Measurements from ENCODE around the gene CBX4. TPM values are rescaled to one million over a fixed set of nuclear protein-coding genes. Genes with fewer than 3 reads are reported as not detected.
A peak's percentile ranks its signal among the peaks of the same experiment; 100 is the strongest.

Gene CBX4
- total RNA-seq, 6 donors from 2014 or later: 17.0 to 33.3 (median 25.0) TPM

GRCh38 chr17:79792984-79793923 lies 46.0 kb downstream of the CBX4 start:
- H3K4me1 ChIP-seq: peaks cover 34 to 65% (median 48%) of the 10 kb centered on the region in 4 donors
- WGBS, 2 donors: 45 to 48% methylated on average over 45 to 63 of the region's 63 CpGs

GRCh38 chr17:79792341-79792871 lies 46.8 kb downstream of the CBX4 start:
- no peaks in the 10 kb centered on the region for H3K9me3 ChIP-seq
- 26 to 34% methylated on average over 21 to 22 of the region's 22 CpGs for WGBS, 2 donors
- peaks cover 28 to 57% (median 41%) of the 10 kb centered on the region in 4 donors for H3K4me1 ChIP-seq
- DNase-seq (no peak), ATAC-seq (ENCODE audit: low FRiP score in 2 of 2) (no peak)
- H3K27me3 ChIP-seq: peaks cover 2 to 48% (median 35%) of the 10 kb centered on the region in 4 donors
- no peak overlapping the region for H3K27ac ChIP-seq
- H3K4me3 ChIP-seq: peak overlapping the region in 2 of 4 donors; percentile 37
- peaks cover 0 to 7% (median 0%) of the 10 kb centered on the region in 4 donors for H3K36me3 ChIP-seq
- TF ChIP-seq POLR2A (IDR thresholded peaks at IDR 0.05) (no peak), EP300 (IDR thresholded peaks at IDR 0.05) (no peak), POLR2AphosphoS5 (IDR thresholded peaks at IDR 0.05) (no peak)
- TF ChIP-seq, protein P1, sequence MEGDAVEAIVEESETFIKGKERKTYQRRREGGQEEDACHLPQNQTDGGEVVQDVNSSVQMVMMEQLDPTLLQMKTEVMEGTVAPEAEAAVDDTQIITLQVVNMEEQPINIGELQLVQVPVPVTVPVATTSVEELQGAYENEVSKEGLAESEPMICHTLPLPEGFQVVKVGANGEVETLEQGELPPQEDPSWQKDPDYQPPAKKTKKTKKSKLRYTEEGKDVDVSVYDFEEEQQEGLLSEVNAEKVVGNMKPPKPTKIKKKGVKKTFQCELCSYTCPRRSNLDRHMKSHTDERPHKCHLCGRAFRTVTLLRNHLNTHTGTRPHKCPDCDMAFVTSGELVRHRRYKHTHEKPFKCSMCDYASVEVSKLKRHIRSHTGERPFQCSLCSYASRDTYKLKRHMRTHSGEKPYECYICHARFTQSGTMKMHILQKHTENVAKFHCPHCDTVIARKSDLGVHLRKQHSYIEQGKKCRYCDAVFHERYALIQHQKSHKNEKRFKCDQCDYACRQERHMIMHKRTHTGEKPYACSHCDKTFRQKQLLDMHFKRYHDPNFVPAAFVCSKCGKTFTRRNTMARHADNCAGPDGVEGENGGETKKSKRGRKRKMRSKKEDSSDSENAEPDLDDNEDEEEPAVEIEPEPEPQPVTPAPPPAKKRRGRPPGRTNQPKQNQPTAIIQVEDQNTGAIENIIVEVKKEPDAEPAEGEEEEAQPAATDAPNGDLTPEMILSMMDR (IDR thresholded peaks at IDR 0.05): no peak

More at GRCh38 chr17:79792984-79793923, 46.0 kb downstream of the CBX4 start:
- peak overlapping the region in 2 of 4 donors; percentile 15 to 55 for H3K27ac ChIP-seq
- TF ChIP-seq POLR2AphosphoS5 (IDR thresholded peaks at IDR 0.05): no peak
- no peak for TF ChIP-seq EP300 (IDR thresholded peaks at IDR 0.05)
- TF ChIP-seq, protein P1 (IDR thresholded peaks at IDR 0.05): no peak
- peaks cover 2 to 54% (median 41%) of the 10 kb centered on the region in 4 donors for H3K27me3 ChIP-seq
- H3K4me3 ChIP-seq: peak overlapping the region in 2 of 4 donors; percentile 37
- DNase-seq: peak in 1 of 2 donors; percentile 89
- ATAC-seq (ENCODE audit: low FRiP score in 2 of 2): no peak
- peaks cover 0 to 7% (median 0%) of the 10 kb centered on the region in 4 donors for H3K36me3 ChIP-seq
- H3K9me3 ChIP-seq: no peaks in the 10 kb centered on the region

DNA sequence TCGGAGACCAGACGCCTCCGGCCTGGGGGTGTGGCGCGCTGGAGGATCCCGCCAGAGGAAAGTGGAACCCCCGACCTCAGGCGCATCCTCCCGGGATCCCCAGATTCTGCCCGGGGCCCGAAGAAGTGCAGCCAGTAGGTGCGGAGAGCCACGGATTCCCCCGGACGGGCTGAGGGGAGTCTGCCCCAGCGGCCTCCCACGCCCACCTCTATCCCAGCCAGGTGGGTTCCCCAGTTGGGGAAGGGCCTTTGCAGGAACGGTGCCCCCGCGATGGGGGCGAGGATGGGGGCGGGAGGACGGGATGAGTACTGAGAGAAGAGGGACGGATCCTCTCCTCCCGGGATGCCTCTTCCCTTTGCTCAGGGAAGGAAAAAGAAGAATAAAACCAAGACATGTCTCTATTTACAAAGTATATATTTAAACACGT lies 47.5 kb downstream of the CBX4 start:
- no peak for ATAC-seq (ENCODE audit: low FRiP score in 2 of 2)
- WGBS, 2 donors: 10 to 15% methylated on average over 13 to 26 of the region's 26 CpGs
- peaks cover 2 to 48% (median 35%) of the 10 kb centered on the region in 4 donors for H3K27me3 ChIP-seq

DNA sequence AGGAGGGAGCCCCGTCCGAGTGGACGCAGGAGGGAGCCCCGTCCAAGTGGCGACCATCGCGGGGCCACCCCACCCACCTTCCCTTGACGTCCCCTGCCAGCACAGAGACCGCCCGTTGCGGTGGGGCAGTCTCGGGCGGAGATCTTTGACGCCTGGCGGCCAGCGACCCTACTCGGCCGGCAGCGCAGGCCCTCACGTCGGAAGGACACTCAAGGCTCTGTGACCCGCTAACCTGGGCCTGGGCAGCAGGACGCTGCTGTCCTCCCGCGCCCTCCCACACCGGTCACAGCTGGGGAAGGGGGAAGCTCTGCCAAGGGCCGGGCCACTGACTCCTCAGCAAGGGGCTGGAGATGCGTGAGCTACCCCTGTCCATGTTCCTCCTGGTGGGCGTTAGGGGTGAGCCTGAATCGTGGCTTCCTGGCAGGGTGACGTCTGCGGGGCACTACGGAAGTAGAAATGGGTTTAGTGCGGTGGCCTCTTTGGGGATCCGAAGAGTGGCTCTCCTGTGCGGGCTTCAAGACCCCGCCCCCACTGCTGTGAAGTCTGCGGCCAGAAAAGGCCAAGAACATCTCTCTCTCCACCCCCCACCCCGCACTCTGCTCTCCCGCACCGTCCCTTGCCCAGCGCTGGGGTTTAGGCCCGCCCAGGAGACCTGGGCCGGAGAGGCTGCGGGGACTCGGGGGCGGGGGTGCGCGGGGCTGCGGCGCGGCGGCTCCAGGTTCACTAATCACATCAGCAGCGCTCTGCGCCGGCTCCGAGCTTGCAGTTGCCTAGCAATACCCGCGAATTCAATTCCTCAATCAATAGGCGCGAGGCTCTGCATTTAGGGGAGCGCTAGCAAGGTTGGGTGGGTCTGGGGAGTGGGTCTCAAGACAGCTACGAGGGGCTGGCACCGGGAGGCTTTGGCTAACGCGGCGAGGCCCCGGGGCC lies 48.2 kb downstream of the CBX4 start:
- Histone ChIP-seq H3K27me3 (peaks cover 2 to 48% (median 35%) of the 10 kb centered on the region in 4 donors), H3K9me3 (no peaks in the 10 kb centered on the region), H3K27ac (no peak overlapping the region), H3K4me3 (no peak overlapping the region), H3K36me3 (peaks cover 0 to 7% (median 0%) of the 10 kb centered on the region in 4 donors), H3K4me1 (peaks cover 23 to 49% (median 36%) of the 10 kb centered on the region in 4 donors)
- TF ChIP-seq, protein P1 (IDR thresholded peaks at IDR 0.05): no peak
- 3 to 6% methylated on average over 19 to 45 of the region's 68 CpGs for WGBS, 2 donors
- DNase-seq: peak in 1 of 2 donors; percentile 82
- no peak for ATAC-seq (ENCODE audit: low FRiP score in 2 of 2)

More for the DNA sequence above, 47.5 kb downstream of the CBX4 start:
- Histone ChIP-seq H3K4me1 (peaks cover 28 to 56% (median 41%) of the 10 kb centered on the region in 4 donors), H3K36me3 (peaks cover 0 to 7% (median 0%) of the 10 kb centered on the region in 4 donors), H3K4me3 (no peak overlapping the region), H3K27ac (no peak overlapping the region), H3K9me3 (no peaks in the 10 kb centered on the region)
- TF ChIP-seq POLR2A (IDR thresholded peaks at IDR 0.05) (no peak), POLR2AphosphoS5 (IDR thresholded peaks at IDR 0.05) (no peak), EP300 (IDR thresholded peaks at IDR 0.05) (no peak)
- TF ChIP-seq, protein P1 (IDR thresholded peaks at IDR 0.05): no peak
- peak in 1 of 2 donors; percentile 73 for DNase-seq

All from upper lobe of left lung (tissue), 6 donors.